NCI-H2107 treated with DMSO at 0.1 percent for 48 hours (cell line): Measurements from ENCODE around the gene WFDC2.
"Not testable (repeated sequence)": the region's sequence is repeated elsewhere in the genome, so short reads cannot be mapped to it uniquely, and the experiment has no call there.

ENCODE experiments used
- DNase-seq: peaks from one replicate; lab custom pipeline; 2025; ENCODE audit not compliant: unreplicated experiment; lab: John Stamatoyannopoulos, UW

Gene WFDC2

GRCh38 chr20:45450097-45450818, 19.3 kb upstream of the WFDC2 start:
- no peak for DNase-seq

- no peak for DNase-seq
Observed at GRCh38 chr20:45452238-45452637, 17.3 kb upstream of the WFDC2 start.

DNA sequence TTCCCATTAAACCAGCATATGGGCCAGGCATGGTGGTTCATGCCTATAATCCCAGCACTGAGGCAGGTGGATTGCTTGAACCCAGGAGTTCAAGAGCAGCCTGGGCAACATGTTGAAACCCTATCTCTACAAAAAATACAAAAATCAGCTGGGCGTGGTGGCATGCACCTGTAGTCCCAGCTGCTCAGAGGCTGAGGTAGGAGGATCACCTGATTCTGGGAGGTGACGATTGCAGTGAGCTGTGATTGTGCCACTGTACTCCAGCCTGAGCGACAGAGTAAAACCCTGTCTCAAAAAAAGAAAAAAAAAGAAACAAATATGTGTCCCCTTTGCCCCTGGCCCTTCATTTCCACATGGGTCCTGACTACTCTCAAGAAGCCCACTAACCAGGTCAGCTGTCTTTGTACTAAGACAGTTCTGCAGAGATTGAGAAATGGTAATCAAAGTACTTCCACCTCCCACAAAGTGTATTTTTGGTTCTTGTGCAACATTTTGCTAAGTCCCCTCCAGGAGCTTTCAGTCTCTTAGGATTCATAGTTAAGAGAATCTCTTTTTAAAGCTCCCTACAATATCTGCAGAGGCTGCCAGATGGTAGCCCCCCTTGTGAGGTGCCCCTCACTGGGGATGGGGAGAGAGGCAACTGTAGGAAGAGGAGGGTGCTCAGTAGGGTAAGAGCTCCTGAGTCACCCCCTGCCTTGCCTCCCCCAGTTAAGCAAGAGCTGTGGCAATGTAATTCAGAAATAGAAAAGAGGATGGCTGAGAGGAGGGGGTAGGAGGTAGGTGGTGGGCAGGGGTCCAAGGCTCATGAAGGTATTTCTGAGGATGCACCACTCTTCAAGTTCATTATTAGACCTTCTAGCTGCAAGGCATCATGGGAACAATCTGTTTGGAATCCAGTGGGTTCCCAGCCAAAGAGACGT, 16.5 kb upstream of the WFDC2 start:
- DNase-seq = no peak

DNA sequence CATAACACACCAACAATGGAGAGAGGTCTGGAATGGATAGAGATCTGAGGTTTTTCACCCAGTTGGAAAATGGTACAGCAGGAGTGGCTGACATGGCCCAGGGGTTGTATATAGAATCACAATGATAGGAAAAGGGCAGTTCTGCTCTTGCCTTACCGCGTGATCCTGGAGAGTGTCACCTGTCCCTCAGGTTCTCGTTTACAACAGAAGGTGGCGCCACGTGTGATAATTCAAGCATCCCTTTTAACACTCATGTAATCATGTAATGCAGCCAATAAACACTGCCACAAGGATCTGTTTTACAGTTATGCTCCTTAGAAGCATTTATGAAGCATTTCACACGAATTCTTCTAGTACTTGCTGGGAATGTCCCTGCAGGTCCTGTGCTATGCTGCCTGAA, 12.9 kb upstream of the WFDC2 start:
- DNase-seq = no peak

GRCh38 chr20:45459606-45460005, 9.9 kb upstream of the WFDC2 start:
- no peak for DNase-seq

- no peak for DNase-seq
Observed at GRCh38 chr20:45461225-45461624, 8.3 kb upstream of the WFDC2 start.

- no peak for DNase-seq
Observed at GRCh38 chr20:45462711-45463509, 6.6 kb upstream of the WFDC2 start.

DNA sequence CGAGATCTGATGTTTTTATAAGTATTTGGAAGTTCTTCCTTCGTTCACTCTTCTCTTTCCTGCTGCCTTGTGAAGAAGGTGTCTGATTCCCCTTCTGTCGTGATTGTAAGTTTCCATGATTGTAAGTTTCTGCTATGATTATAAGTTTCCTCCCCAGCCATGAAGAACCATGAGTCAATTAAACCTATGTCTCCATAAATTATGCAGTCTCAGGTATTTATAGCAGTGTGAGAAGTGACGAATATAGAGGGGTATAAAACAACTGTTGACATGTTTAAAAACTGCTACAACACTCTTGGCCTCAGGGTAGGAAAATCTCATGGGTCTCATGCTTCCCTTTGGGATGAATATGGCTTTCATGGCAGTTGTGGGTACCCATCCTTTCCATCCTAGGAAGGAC, 5.8 kb upstream of the WFDC2 start:
- DNase-seq = no peak

GRCh38 chr20:45465491-45466266, 3.9 kb upstream of the WFDC2 start:
- no peak for DNase-seq

- no peak for DNase-seq
Observed at GRCh38 chr20:45467172-45467571, 2.4 kb upstream of the WFDC2 start.

GRCh38 chr20:45467861-45468260, 1.7 kb upstream of the WFDC2 start:
- DNase-seq = no peak

- DNase-seq = no peak
Observed at GRCh38 chr20:45470262-45470931, 844 bp downstream of the WFDC2 start.

DNA sequence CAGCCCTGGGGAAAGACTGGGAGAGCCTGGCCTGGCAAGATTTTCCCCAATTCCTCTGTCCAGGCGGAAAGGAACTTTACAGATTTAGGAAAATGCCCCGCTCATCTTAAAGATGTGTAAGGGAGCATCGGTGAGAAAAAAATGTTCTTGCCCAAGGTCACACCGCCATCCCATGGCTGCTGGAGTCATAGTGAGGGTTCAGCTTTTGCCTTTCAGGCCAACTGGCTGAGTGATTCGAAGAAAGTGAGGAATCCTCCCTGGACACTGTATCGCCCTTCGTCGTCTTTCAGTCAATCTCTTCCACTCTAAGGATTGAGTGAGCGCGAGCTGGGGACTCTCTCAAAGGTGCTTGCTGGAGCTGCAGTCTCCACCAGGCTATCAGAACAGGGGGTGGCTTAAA, 1.4 kb downstream of the WFDC2 start:
- no peak for DNase-seq

DNA sequence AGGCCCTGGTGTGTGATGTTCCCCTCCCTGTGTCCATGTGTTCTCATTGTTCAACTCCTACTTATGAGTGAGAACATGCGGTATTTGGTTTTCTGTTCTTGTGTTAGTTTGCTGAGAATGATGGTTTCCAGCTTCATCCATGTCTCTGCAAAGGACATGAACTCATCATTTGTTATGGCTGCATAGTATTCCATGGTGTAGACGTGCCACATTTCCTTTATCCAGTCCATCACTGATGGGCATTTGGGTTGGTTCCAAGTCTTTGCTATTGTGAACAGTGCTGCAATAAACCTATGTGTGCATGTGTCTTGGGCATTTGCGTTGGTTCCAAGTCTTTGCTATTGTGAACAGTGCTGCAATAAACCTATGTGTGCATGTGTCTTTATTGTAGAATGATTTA, 2.7 kb downstream of the WFDC2 start:
- not testable (repeated sequence) for DNase-seq

DNA sequence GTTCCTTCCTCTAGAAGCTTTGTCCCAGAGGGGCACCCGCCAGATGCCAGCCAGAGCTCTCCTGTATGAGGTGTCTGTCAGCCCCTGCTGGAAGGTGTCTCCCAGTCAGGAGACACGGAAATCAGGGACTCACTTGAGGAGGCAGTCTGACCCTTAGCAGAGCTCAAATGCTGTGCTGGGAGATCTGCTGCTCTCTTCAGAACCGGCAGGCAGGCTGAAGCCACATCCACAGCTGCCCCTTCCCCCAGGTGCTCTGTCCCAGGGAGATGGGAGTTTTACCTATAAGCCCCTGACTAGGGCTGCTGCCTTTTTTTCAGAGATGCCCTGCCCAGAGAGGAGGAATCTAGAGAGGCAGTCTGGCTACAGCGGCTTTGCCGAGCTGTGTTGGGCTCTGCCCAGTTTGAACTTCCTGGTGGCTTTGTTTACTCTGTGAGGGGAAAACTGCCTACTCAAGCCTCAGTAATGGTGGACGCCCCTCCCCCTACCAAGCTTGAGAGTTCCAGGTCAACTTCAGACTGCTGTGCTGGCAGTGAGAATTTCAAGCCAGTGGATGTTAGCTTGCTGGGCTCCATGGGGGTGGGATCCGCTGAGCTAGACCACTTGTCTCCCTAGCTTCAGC, 8.1 kb downstream of the WFDC2 start:
- DNase-seq = not testable (repeated sequence)

DNA sequence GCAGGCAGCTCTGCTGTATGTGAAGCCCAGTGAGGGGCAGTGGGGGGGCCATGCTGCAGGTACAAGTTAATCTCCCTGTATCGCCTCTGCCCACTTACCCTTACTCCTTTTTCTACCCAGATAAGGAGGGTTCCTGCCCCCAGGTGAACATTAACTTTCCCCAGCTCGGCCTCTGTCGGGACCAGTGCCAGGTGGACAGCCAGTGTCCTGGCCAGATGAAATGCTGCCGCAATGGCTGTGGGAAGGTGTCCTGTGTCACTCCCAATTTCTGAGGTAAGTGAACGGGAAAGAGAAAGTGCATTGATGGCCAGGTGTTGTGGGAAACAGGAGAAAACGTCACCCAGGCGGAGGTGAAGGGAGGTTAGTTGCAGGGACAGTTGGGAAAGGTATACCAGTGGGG, 10.3 kb downstream of the WFDC2 start:
- no peak for DNase-seq

GRCh38 chr20:45484676-45485075, 15.1 kb downstream of the WFDC2 start:
- no peak for DNase-seq

DNA sequence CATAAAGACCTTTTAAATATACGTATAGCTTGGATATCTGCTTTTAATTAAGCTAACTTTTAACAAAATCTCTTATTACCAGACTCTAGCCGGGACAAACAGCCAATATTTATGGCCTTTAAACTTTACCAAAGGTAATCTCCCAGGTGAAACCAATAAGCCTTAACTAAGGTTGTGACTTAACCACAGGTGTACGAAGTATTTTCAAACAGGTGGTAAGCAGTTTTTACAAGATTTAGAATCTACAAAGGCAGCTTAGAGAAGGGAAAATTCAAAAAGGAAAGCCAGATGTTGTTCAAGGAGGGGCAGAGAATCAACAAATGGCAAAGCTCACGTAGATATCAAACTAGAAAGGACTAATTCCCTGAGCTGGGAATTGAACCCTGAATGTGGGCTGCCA, 15.8 kb downstream of the WFDC2 start:
- DNase-seq = no peak

DNA sequence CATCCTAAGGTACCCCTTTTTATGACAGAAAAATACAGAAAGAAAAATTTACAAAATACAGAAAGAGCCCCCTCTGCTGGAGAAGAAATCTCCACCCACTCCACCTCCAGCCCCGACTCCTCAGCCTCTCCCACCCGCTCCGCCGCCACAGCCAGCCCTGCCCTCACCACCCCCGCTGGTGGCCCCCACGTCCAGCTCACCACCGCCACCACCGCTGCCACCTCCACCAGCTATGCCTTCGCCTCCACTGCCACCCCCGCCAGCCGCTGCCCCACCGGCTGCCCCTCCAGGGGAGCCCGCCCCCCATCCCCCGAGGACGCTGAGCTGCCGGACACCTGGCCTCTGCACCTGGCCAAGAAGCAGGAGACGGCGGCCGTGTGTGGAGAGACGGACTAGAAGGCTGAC, 17.7 kb downstream of the WFDC2 start:
- DNase-seq = no peak

DNA sequence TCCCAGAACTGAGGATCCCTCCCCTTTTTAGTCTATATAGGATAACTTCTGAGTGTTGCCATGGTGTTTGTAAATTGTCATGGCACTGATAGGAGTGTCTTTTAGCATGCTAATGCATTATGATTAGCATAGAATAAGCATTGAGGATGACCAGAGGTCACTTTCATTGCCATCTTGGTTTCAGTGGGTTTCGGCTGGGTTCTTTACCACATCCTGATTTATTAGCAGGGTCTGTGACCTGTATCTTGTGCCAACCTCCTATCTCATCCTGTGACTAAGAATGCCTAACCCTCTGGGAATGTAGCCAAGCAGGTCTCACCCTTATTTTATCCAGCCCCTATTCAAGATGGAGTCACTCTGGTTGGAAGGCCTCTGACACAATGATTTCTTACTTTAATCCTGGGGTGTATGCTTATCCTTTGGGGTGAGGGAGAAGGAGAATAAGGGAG, 19.6 kb downstream of the WFDC2 start:
- no peak for DNase-seq
